SU-DHL-6 (cell line): ENCODE measurements around the gene DIP2C.

Experiments used
- H2AFZ ChIP-seq: fragments of 200-600 bp; sonication (generic); 2 replicates; pipeline ENCODE4 v1.6.1; 2014; ENCODE audit warnings: low read depth, mild to moderate bottlenecking, moderate library complexity, mixed read lengths, antibody characterized with exemption, low read length; ENCODE audit not compliant: severe bottlenecking
- H3F3A ChIP-seq: fragments of 200-600 bp; shearing (Covaris generic); 2 replicates; pipeline ENCODE4 v1.6.0; 2016; ENCODE audit warnings: antibody characterized with exemption, mild to moderate bottlenecking; ENCODE audit not compliant: insufficient read depth
- H3K27ac ChIP-seq: fragments of 200-600 bp; sonication (generic); 2 replicates; pipeline ENCODE4 v1.5.1; 2016; ENCODE audit warnings: low read depth, mild to moderate bottlenecking, low read length, moderate library complexity, mixed read lengths
- H3K27me3 ChIP-seq: fragments of 200-600 bp; sonication (generic), shearing (Covaris generic); 2 replicates; pipeline ENCODE4 v1.6.0; 2014; ENCODE audit warnings: mild to moderate bottlenecking, low read length
- H3K36me3 ChIP-seq: fragments of 200-600 bp; sonication (generic); 2 replicates; pipeline ENCODE4 v1.6.1; 2014; ENCODE audit warnings: mild to moderate bottlenecking, low read length, mixed read lengths
- H3K4me2 ChIP-seq: fragments of 300-600, 200-600 bp; shearing (Covaris generic), sonication (generic); 2 replicates; pipeline ENCODE4 v1.6.0; 2014; ENCODE audit warnings: low read length, low read depth, mild to moderate bottlenecking; ENCODE audit not compliant: poor library complexity, severe bottlenecking
- H3K4me3 ChIP-seq: fragments of 200-600 bp; sonication (generic); 2 replicates; pipeline ENCODE4 v1.5.1; 2014; ENCODE audit warnings: antibody characterized with exemption, low read length, mild to moderate bottlenecking, mixed read lengths; ENCODE audit not compliant: insufficient read depth, poor library complexity, severe bottlenecking
- H3K79me2 ChIP-seq: fragments of 200-600 bp; sonication (generic); 2 replicates; pipeline ENCODE4 v1.6.1; 2014; ENCODE audit warnings: mild to moderate bottlenecking, low read length, moderate library complexity; ENCODE audit not compliant: insufficient read depth
- H3K9ac ChIP-seq: fragments of 200-600 bp; sonication (generic); 2 replicates; pipeline ENCODE4 v1.7.0; 2014; ENCODE audit warnings: mild to moderate bottlenecking, low read length
- H3K9me2 ChIP-seq: fragments of 200-600 bp; sonication (generic); replicated peaks from 2 replicates; pipeline ENCODE4 v1.6.1; 2014; ENCODE audit warnings: low read length; ENCODE audit not compliant: insufficient read depth
- H3K9me3 ChIP-seq: fragments of 200-600 bp; sonication (generic); 2 replicates; pipeline ENCODE4 v1.6.1; 2014; ENCODE audit warnings: low read length, mixed read lengths; ENCODE audit not compliant: insufficient read depth
- H4K20me1 ChIP-seq: fragments of 200-600 bp; sonication (generic); 2 replicates; pipeline ENCODE4 v1.6.1; 2014; ENCODE audit warnings: low read depth, mild to moderate bottlenecking, antibody characterized with exemption, low read length, moderate library complexity, mixed read lengths
- CTCF ChIP-seq: fragments of 200-600 bp; sonication (generic); IDR thresholded peaks from one replicate; pipeline ENCODE4 v1.5.1; 2017; ENCODE audit warnings: antibody characterized with exemption, mild to moderate bottlenecking, low read length, moderate library complexity; ENCODE audit not compliant: insufficient read depth, poor library complexity, severe bottlenecking
- EZH2phosphoT487 ChIP-seq: fragments of 200-600 bp; sonication (generic), shearing (Covaris generic); conservative IDR thresholded peaks from 2 replicates; pipeline ENCODE4 v1.6.1; 2018; ENCODE audit warnings: mild to moderate bottlenecking, antibody characterized with exemption, low read length, moderate library complexity, mixed read lengths

DIP2C gene

GRCh38 chr10:522350-522749, 167.1 kb downstream of the DIP2C start:
- TF ChIP-seq EZH2phosphoT487, result no peak
- no peak for TF ChIP-seq CTCF
- Histone ChIP-seq H3K9me3 (no peaks in the 10 kb centered on the region), H4K20me1 (no peaks in the 10 kb centered on the region), H3K36me3 (no peaks in the 10 kb centered on the region), H3K9me2 (no peaks in the 10 kb centered on the region), H3K27me3 (no peaks in the 10 kb centered on the region), H3K27ac (peak overlapping the region; percentile 80), H3K79me2 (no peaks in the 10 kb centered on the region), H3K4me3 (no peak overlapping the region), H3K9ac (peak overlapping the region; percentile 45), H3F3A (peaks cover 69% of the 10 kb centered on the region), H3K4me2 (peak overlapping the region; percentile 49), H2AFZ (no peak overlapping the region)

GRCh38 chr10:521261-522250, 167.9 kb downstream of the DIP2C start:
- no peaks in the 10 kb centered on the region for H3K27me3 ChIP-seq
- H3K27ac ChIP-seq, result peak overlapping the region; percentile 80
- no peaks in the 10 kb centered on the region for H4K20me1 ChIP-seq
- H2AFZ ChIP-seq, result no peak overlapping the region
- TF ChIP-seq EZH2phosphoT487 (no peak), CTCF (no peak)
- peak overlapping the region; percentile 49 for H3K4me2 ChIP-seq
- no peaks in the 10 kb centered on the region for H3K9me2 ChIP-seq
- H3K4me3 ChIP-seq, result no peak overlapping the region
- peak overlapping the region; percentile 45 for H3K9ac ChIP-seq
- peaks cover 69% of the 10 kb centered on the region for H3F3A ChIP-seq
- no peaks in the 10 kb centered on the region for H3K9me3 ChIP-seq
- no peaks in the 10 kb centered on the region for H3K79me2 ChIP-seq
- no peaks in the 10 kb centered on the region for H3K36me3 ChIP-seq

- no peaks in the 10 kb centered on the region for H3K9me2 ChIP-seq
- peak overlapping the region; percentile 80 for H3K27ac ChIP-seq
- H3K79me2 ChIP-seq, result no peaks in the 10 kb centered on the region
- H3F3A ChIP-seq, result peaks cover 64% of the 10 kb centered on the region
- H3K27me3 ChIP-seq, result no peaks in the 10 kb centered on the region
- H4K20me1 ChIP-seq, result no peaks in the 10 kb centered on the region
- no peaks in the 10 kb centered on the region for H3K9me3 ChIP-seq
- no peak for TF ChIP-seq CTCF
- no peak for TF ChIP-seq EZH2phosphoT487
- H2AFZ ChIP-seq, result no peak overlapping the region
- H3K4me3 ChIP-seq, result no peak overlapping the region
- no peak overlapping the region for H3K4me2 ChIP-seq
- no peaks in the 10 kb centered on the region for H3K36me3 ChIP-seq
- H3K9ac ChIP-seq, result no peak overlapping the region
Observed at GRCh38 chr10:520402-520787, 169.1 kb downstream of the DIP2C start.
